Stimulated activated CD4-positive, alpha-beta T cell treated with anti-CD3 and anti-CD28 coated beads, Interleukin-2, amount 100 ng/mL, for 4 hours (primary cell): Measurements from ENCODE around the gene BRCA2.

Experiments
- DNase-seq: peaks from one replicate; pipeline ENCODE4 v3.0.0-alpha.2; 2020; ENCODE audit warnings: low read depth

BRCA2 gene

DNA sequence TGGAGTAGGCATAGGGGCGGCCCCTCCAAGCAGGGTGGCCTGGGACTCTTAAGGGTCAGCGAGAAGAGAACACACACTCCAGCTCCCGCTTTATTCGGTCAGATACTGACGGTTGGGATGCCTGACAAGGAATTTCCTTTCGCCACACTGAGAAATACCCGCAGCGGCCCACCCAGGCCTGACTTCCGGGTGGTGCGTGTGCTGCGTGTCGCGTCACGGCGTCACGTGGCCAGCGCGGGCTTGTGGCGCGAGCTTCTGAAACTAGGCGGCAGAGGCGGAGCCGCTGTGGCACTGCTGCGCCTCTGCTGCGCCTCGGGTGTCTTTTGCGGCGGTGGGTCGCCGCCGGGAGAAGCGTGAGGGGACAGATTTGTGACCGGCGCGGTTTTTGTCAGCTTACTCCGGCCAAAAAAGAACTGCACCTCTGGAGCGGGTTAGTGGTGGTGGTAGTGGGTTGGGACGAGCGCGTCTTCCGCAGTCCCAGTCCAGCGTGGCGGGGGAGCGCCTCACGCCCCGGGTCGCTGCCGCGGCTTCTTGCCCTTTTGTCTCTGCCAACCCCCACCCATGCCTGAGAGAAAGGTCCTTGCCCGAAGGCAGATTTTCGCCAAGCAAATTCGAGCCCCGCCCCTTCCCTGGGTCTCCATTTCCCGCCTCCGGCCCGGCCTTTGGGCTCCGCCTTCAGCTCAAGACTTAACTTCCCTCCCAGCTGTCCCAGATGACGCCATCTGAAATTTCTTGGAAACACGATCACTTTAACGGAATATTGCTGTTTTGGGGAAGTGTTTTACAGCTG lies at the start of gene BRCA2, which contains the start of gene ZAR1L:
BRCA2 (plus strand) TSS at position 271 of the 790 bp plus-strand sequence. CDS start 953 bp downstream, outside the sequence.
ZAR1L (minus strand) TSS at position 126 of the 790 bp plus-strand sequence. CDS start 3,438 bp downstream, outside the sequence.
- peak; percentile 81 for DNase-seq

DNA sequence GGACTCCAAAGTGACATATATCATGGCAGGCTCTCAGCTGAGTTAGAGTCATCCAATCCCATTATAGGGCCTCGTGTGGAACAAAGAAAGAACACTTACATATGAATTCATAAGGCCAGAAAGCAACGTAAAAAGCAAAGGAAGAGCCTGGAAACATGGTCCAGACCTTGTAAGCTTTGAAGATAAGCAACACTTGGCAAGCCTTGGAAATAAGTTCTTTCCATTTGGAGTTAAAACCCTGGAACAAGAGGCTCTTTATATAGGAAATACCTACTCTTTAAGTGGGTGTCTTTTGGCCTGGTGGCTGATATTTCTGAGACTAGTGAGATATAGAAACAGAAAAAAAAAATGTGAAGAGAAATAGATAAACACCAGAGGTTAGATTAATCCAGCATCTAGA lies 49.6 kb upstream of the BRCA2 start:
- DNase-seq = no peak

- no peak for DNase-seq
These were observed 49.2 kb upstream of the BRCA2 start for GRCh38 chr13:32266130-32266529.

GRCh38 chr13:32267836-32268439 lies 47.4 kb upstream of the BRCA2 start:
- peak; percentile 45 for DNase-seq

DNA sequence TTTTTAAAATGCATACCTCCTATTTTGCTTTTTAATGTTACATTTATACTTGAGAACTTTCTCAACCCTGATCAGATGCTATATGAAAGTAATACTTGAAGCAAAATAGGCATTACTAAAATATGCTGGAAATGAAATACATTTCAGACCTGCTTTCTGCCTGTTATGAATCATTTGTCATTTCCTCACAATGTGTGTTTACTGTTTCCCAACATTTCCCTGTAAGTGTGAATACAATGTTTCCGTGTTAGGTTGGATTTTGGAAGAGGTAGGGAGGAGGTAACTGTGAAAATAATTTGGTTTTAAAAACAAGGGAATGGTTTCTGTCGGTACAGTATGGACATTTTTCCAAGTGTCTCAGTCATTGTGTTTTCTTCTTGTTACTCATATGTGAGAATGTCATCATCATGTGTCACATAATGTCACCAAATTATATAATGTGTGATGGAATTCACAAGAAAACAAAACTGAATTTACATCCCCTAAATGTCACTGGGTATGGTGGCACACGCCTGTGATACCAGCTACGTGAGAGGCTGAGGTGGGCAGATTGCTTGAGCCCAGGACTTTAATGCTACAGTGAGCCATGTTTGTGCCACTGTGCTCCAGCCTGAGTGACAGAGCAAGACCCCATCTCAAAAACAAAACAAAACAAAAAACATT lies 43.2 kb upstream of the BRCA2 start:
- no peak for DNase-seq

GRCh38 chr13:32277839-32278238 lies 37.5 kb upstream of the BRCA2 start:
- DNase-seq = no peak

GRCh38 chr13:32278426-32278825 lies 36.9 kb upstream of the BRCA2 start:
- DNase-seq = no peak

- no peak for DNase-seq
These were observed 34.2 kb upstream of the BRCA2 start for GRCh38 chr13:32281096-32281495.

- DNase-seq = no peak
These were observed 33.1 kb upstream of the BRCA2 start for GRCh38 chr13:32282096-32282711.

DNA sequence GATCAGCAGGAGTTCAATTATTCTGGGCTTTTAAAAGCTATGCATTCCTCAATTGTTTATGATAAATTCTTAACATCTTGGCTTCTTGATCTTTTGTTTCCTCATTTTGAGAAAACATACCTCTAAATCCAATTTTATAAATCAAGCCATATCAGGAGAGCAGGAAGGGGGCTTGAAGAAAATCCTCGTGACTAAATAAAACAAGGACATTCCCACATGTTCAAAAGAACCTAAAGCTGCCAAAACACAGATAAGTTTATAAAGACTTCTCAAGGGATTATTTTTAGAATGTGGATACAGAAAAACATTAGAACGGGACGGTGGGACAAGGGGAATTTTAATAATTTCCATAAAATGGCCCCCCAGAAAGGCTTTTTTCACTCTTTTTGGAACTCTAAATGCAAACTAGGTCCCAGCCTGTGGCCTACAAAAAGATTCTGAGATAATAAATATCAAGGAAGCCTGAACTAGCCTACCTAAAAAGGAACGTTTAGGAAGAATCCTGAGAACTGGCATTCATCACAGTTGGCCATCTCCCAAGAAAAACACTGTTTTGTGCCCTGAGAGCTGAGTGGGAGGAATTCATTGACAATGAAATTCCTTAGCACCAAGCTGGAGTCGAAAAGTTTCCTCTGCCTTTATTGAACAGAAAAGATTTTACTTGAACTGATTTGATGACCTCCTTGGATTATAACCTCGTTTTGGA lies 30.2 kb upstream of the BRCA2 start:
- no peak for DNase-seq

DNA sequence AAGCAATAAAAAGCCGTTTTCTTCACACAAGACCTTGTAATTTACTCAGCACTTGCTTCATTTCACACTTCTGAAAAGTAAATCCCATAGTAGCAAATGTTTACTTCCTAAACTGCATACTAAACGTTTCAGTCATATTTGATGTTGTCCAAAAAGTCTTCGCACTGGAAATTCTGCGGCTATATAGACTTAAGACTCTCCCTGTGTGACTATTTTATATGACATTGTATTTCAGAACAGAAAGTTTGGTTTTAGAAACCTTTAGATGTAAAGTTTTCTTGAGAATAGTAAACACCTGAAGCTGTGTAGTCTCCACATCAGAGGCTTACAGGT lies 29.7 kb upstream of the BRCA2 start:
- DNase-seq = no peak

GRCh38 chr13:32297206-32297605 lies 18.1 kb upstream of the BRCA2 start:
- DNase-seq = no peak

DNA sequence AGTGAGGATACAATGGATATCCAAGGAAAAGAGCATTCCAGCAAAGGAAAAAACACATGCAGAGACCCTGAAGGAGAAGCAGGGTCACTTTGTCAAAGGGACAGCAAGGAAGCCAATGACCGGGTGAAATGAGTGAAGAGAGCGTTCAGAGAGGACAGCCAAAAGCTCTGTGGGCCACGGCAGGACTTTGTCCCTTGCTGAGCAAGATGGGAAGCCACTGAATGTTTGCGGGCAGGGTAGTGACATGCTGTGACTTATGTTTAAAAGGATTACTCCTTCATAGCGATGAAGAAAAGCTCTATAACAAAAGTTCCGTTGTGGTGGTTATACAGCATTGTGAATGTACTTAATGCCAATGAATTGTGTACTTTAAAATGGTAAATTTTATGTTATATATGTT lies 16.6 kb upstream of the BRCA2 start:
- DNase-seq = no peak

DNA sequence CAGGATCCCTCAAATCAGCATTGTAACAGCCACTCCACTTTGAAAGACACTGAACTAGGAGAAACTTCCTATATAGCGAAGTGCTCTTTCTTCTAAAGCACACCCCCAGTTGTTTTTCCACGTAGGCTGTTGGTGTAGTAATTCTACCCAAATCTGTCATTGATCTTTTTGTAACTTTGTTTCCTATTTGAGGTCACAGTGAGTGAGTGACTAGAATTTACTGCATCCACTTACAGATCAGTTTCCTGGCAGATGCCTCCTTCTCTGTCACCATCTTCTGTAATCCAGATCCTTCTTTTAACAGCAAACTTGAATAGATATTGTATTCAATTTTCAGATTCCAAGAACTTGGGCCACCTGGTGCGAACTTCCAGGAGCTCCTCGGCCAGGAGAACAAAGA lies 15.4 kb upstream of the BRCA2 start:
- DNase-seq = no peak

GRCh38 chr13:32300406-32300805 lies 14.9 kb upstream of the BRCA2 start:
- DNase-seq = no peak

DNA sequence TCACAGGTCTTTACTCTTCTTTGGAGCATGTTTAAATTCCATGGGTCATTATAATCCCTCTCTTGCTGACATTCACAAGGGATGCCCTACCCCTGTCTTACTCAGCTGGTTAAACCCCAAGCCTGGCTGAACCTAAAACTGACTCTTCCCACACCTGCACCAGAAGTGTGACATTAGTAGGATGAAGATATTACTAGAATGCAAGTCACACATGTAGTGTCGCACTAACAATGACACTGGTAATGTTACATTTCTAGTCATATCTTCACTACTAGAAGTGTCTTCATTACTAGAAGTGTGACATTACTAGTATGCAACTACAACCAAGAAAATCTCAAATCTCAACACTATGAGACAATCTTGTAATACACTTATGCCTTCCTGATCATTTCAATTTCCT lies 14.4 kb upstream of the BRCA2 start:
- DNase-seq = no peak

GRCh38 chr13:32302461-32302860 lies 12.8 kb upstream of the BRCA2 start:
- no peak for DNase-seq

DNA sequence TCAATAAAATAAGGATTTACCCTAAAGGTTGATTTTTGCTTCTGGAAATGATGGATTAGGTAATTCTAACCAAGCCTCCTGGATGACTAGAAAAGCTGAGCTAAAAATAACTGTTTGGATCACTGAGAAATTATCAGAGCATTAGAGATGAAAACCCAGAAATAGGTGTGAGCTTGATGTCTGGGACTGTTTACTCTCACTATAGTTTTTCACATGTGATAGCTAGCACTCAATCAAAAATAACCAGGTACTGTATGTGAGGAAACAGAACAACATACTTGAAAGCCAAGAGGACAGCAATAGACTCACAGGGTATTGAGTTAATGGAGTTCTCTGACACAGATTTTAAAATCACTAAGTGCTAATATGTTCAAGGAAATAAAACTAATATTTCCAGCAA lies 9.7 kb upstream of the BRCA2 start:
- DNase-seq = no peak

DNA sequence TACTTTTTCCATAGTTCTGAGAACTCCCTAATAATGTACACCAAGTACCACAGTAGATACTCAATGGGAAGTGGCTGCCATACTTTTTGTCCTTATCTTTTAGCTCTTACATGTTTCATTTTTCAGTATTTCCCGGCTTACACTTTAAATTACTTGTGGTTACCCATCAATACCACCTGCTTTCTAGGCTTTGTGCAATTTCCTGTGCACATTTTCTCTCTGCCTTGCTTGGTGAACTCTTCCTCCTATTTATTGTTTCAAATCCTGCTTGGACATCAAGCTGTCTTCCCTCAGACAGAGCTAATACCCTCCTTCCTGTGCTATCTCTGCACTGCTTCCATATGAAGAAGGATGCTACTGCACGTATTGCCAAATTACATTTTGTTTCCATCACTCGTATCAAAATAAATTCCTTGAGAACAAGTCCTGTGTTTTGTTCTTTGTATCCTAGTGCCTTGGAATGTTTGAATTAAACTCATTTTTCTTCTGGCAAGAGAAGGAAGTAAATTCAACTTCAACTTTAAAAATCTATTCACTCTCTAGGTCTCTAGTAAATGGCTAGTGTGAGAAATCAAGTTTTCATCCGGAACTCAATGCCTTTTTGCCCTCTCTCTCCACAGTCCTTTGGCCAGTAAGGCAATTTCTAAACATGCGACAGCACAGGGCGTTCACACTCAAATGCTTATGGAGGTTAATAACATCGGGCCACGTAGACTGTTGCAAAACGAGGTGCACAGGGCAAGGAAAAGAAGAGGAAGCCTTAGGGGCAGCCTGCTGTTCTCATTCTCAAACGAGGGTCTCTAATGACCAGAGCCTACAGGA lies 5.8 kb upstream of the BRCA2 start:
- DNase-seq = no peak

- DNase-seq = no peak
These were observed 5.1 kb upstream of the BRCA2 start for GRCh38 chr13:32310134-32310706.
